Gastrocnemius medialis (tissue), 4 donors: ENCODE results near the gene METTL9. TPM values are rescaled to one million over a fixed set of nuclear protein-coding genes. Genes with fewer than 3 reads are reported as not detected.
"Not testable (repeated sequence)": the region's sequence is repeated elsewhere in the genome, so short reads cannot be mapped to it uniquely, and the experiment has no call there.

ENCODE experiments used
- ATAC-seq, 2 donors: fragments of 150-250 bp; one replicate each; pipeline ENCODE4 v1.9.1; 2016
- DNase-seq, 2 donors: peaks; one replicate each; pipeline ENCODE4 v3.0.0-alpha.2; 2019
- H3K27ac ChIP-seq, 4 donors: fragments of 200-600 bp; sonication (generic); 1 replicate in 1 of 4; 2 replicates in 3 of 4; pipeline ENCODE4 v1.5.1; 2016 to 2018; ENCODE audit warnings: mild to moderate bottlenecking in 2 of 4, moderate library complexity in 1 of 4
- H3K27me3 ChIP-seq, 3 donors: fragments of 200-600 bp; sonication (generic) in 2 of 3; 1 replicate in 1 of 3; 2 replicates in 2 of 3; pipeline versions ENCODE4 v1.5.1 to v1.6.0; 2016 to 2019; ENCODE audit warnings: mild to moderate bottlenecking in 1 of 3, moderate library complexity in 1 of 3
- H3K36me3 ChIP-seq, 2 donors: fragments of 200-600 bp; sonication (generic) in 1 of 2; one replicate each; pipeline ENCODE4 v1.5.1; 2017 to 2018
- H3K4me1 ChIP-seq, 2 donors: fragments of 200-600 bp; sonication (generic) in 1 of 2; one replicate each; pipeline ENCODE4 v1.5.1; 2016 to 2017; ENCODE audit warnings: mild to moderate bottlenecking in 2 of 2
- H3K4me3 ChIP-seq, 4 donors: fragments of 200-600 bp; sonication (generic) in 3 of 4; 1 replicate in 1 of 4; 2 replicates in 3 of 4; pipeline ENCODE4 v1.5.1; 2016 to 2019; ENCODE audit warnings: mild to moderate bottlenecking in 2 of 4
- H3K9me3 ChIP-seq, 3 donors: fragments of 200-600 bp; sonication (generic) in 2 of 3; 1 replicate in 1 of 3; 2 replicates in 2 of 3; pipeline ENCODE4 v1.5.1; 2016 to 2019
- CTCF ChIP-seq, 5 experiments: fragments of 450-650 bp in 3 of 5; fragments of 200-600 bp in 2 of 5; sonication (generic) in 2 of 5; IDR thresholded peaks in 4 of 5; conservative IDR thresholded peaks in 1 of 5; 1 replicate in 4 of 5; 2 replicates in 1 of 5; pipeline ENCODE4 v1.5.1; 2016 to 2019; ENCODE audit warnings: antibody characterized with exemption in 5 of 5, mild to moderate bottlenecking in 3 of 5, moderate library complexity in 3 of 5
- POLR2A ChIP-seq, 2 donors: fragments of 450-650 bp; IDR thresholded peaks; one replicate each; pipeline ENCODE4 v1.6.1; 2017; ENCODE audit warnings: antibody characterized with exemption in 2 of 2, mild to moderate bottlenecking in 2 of 2, moderate library complexity in 2 of 2
- in situ Hi-C, 4 donors: fragments of 200-750 bp; cut with MboI; loops; one replicate each; pipeline versions ENCODE4 v1.15.0 to v1.8.0; 2017; ENCODE audit warnings: low sequenced_read_pairs in 4 of 4
- intact Hi-C: fragments of 100-400 bp; cut with DNase I; formaldehyde crosslinking; loops from one replicate; pipeline ENCODE4 v1.15.1; 2023; ENCODE audit warnings: low total_unique reads
- total RNA-seq, 4 donors: library from RNA; depleted of rRNA; stranded (reverse); fragments of >200 nt; gene quantifications; one replicate each; pipeline versions ENCODE4 v1.1.0 to v1.2.3, GENCODE V29; 2016

The METTL9 gene
- total RNA-seq, 4 donors from 2014 or later = 87.2 to 109 (median 96.8) TPM

- DNase-seq (no peak), ATAC-seq (no peak)
- Histone ChIP-seq H3K27me3 (no peaks in the 10 kb centered on the region), H3K27ac (no peak overlapping the region), H3K4me1 (peaks cover 12 to 29% of the 10 kb centered on the region in 2 donors), H3K36me3 (no peaks in the 10 kb centered on the region), H3K4me3 (no peak overlapping the region), H3K9me3 (no peaks in the 10 kb centered on the region)
- intact Hi-C loops (no loop called here), in situ Hi-C loops (loop anchor here in 1 of 4 donors (10.0 kb wide), 1 partner anchor 53 kb away; the partner anchor contains the start of gene METTL9)
- no peak for TF ChIP-seq POLR2A (IDR thresholded peaks at IDR 0.05)
- TF ChIP-seq CTCF (IDR thresholded peaks at IDR 0.05 in 4 of 5, conservative IDR thresholded peaks at IDR 0.05 in 1 of 5) = no peak
Measured at GRCh38 chr16:21647562-21648164, 48.3 kb downstream of the METTL9 start.

GRCh38 chr16:21649826-21650406 is 50.5 kb downstream of the METTL9 start:
- in situ Hi-C loops = loop anchor here in 1 of 4 donors (10.0 kb wide), 1 partner anchor 55 kb away; the partner anchor contains the start of gene METTL9
- H3K27ac ChIP-seq, DNase-seq, H3K4me3 ChIP-seq, intact Hi-C loops, H3K36me3 ChIP-seq, ATAC-seq, H3K9me3 ChIP-seq, H3K27me3 ChIP-seq: not testable (repeated sequence)
- H3K4me1 ChIP-seq = peaks cover 3 to 19% of the 10 kb centered on the region in 2 donors

GRCh38 chr16:21650521-21650920 is 51.1 kb downstream of the METTL9 start:
- Histone ChIP-seq H3K27me3 (no peaks in the 10 kb centered on the region), H3K9me3 (no peaks in the 10 kb centered on the region), H3K27ac (no peak overlapping the region), H3K36me3 (no peaks in the 10 kb centered on the region), H3K4me1 (peaks cover 0 to 15% of the 10 kb centered on the region in 2 donors), H3K4me3 (no peak overlapping the region)
- intact Hi-C loops = no loop called here
- ATAC-seq (no peak), DNase-seq (no peak)
- in situ Hi-C loops = no loop called here
- TF ChIP-seq POLR2A (IDR thresholded peaks at IDR 0.05) = no peak

GRCh38 chr16:21651515-21651914 is 52.1 kb downstream of the METTL9 start:
- ATAC-seq (no peak), DNase-seq (no peak)
- TF ChIP-seq CTCF (IDR thresholded peaks at IDR 0.05 in 4 of 5, conservative IDR thresholded peaks at IDR 0.05 in 1 of 5) = no peak
- TF ChIP-seq POLR2A (IDR thresholded peaks at IDR 0.05) = no peak
- no peaks in the 10 kb centered on the region for H3K9me3 ChIP-seq
- no peaks in the 10 kb centered on the region for H3K36me3 ChIP-seq
- no peak overlapping the region for H3K27ac ChIP-seq
- intact Hi-C loops (no loop called here), in situ Hi-C loops (no loop called here)
- no peaks in the 10 kb centered on the region for H3K27me3 ChIP-seq
- H3K4me3 ChIP-seq = no peak overlapping the region
- H3K4me1 ChIP-seq = peaks cover 0 to 5% of the 10 kb centered on the region in 2 donors

- H3K27ac ChIP-seq = no peak within 1 kb of the TSS
- H3K4me1 ChIP-seq = peaks cover 6 to 8% of the 10 kb centered on the region in 2 donors
- no peaks in the 10 kb centered on the region for H3K36me3 ChIP-seq
- TF ChIP-seq CTCF (IDR thresholded peaks at IDR 0.05 in 4 of 5, conservative IDR thresholded peaks at IDR 0.05 in 1 of 5) (no peak), POLR2A (IDR thresholded peaks at IDR 0.05) (no peak)
- no peaks in the 10 kb centered on the region for H3K27me3 ChIP-seq
- no peak for ATAC-seq
- no peaks in the 10 kb centered on the region for H3K9me3 ChIP-seq
- in situ Hi-C loops = no loop called here
- H3K4me3 ChIP-seq = no peak within 1 kb of the TSS
- intact Hi-C loops = no loop called here
- no peak for DNase-seq
Measured at GRCh38 chr16:21652453-21652852, 53.1 kb downstream of the METTL9 start, which contains the start of gene IGSF6. IGSF6 (minus strand) TSS chr16:21652608; CDS start chr16:21652598, 10 bp downstream.
